H9 (cell line): ENCODE results near the gene DAPK1. TPM values are rescaled to one million over a fixed set of nuclear protein-coding genes. Genes with fewer than 3 reads are reported as not detected.

Experiments used
- DNase-seq: peaks from one replicate; pipeline ENCODE4 v3.0.0-alpha.2; 2017
- H2AFZ ChIP-seq: one replicate; pipeline ENCODE4 v1.6.1; 2013; ENCODE audit warnings: mild to moderate bottlenecking, low read length, control low read depth, moderate library complexity
- H2AK5ac ChIP-seq: 2 replicates; pipeline ENCODE4 v1.6.1; 2013; ENCODE audit warnings: low read length, control low read depth, mixed read lengths; ENCODE audit not compliant: insufficient read length
- H2BK120ac ChIP-seq: one replicate; pipeline ENCODE4 v1.6.1; 2013; ENCODE audit warnings: low read depth, mild to moderate bottlenecking, low read length, control low read depth, inconsistent platforms; ENCODE audit not compliant: poor library complexity, severe bottlenecking
- H2BK12ac ChIP-seq: 2 replicates; pipeline ENCODE4 v1.6.1; 2013; ENCODE audit warnings: low read length, control low read depth, mixed read lengths, low read depth; ENCODE audit not compliant: insufficient read length
- H2BK15ac ChIP-seq: 2 replicates; pipeline ENCODE4 v1.6.1; 2013; ENCODE audit warnings: low read depth, low read length, control low read depth
- H2BK20ac ChIP-seq: one replicate; pipeline ENCODE4 v1.6.1; 2013; ENCODE audit warnings: low read depth, mild to moderate bottlenecking, low read length, control low read depth, inconsistent platforms; ENCODE audit not compliant: poor library complexity, severe bottlenecking
- H2BK5ac ChIP-seq: 2 replicates; pipeline ENCODE4 v1.6.1; 2013; ENCODE audit warnings: low read length, control low read depth, mixed read lengths; ENCODE audit not compliant: insufficient read length
- H3K14ac ChIP-seq: 2 replicates; pipeline ENCODE4 v1.6.1; 2013; ENCODE audit warnings: low read length, control low read depth; ENCODE audit not compliant: insufficient read depth
- H3K18ac ChIP-seq: 2 replicates; pipeline ENCODE4 v1.6.1; 2013; ENCODE audit warnings: low read depth, mild to moderate bottlenecking, mixed read lengths, low read length, control low read depth; ENCODE audit not compliant: insufficient read length
- H3K23ac ChIP-seq: 2 replicates; pipeline ENCODE4 v1.6.1; 2013; ENCODE audit warnings: low read length, control low read depth, mixed read lengths, low read depth; ENCODE audit not compliant: insufficient read length
- H3K23me2 ChIP-seq: 2 replicates; pipeline ENCODE4 v1.6.1; 2013; ENCODE audit warnings: low read depth, mild to moderate bottlenecking, mixed read lengths, low read length, control low read depth; ENCODE audit not compliant: insufficient read length, poor library complexity, severe bottlenecking
- H3K27ac ChIP-seq: 2 replicates; pipeline ENCODE4 v1.5.1; 2013; ENCODE audit warnings: low read length, control low read depth, mixed read lengths, low read depth; ENCODE audit not compliant: insufficient read length
- H3K27me3 ChIP-seq: 2 replicates; pipeline ENCODE4 v1.6.1; 2013; ENCODE audit warnings: low read length, control low read depth, inconsistent platforms; ENCODE audit not compliant: insufficient read depth
- H3K4ac ChIP-seq: 2 replicates; pipeline ENCODE4 v1.6.1; 2013; ENCODE audit warnings: low read depth, mild to moderate bottlenecking, control low read depth, inconsistent platforms, low read length, moderate library complexity
- H3K4me1 ChIP-seq: 2 replicates; pipeline ENCODE4 v1.6.1; 2013; ENCODE audit warnings: low read length, control low read depth, inconsistent platforms; ENCODE audit not compliant: insufficient read depth
- H3K4me2 ChIP-seq: 2 replicates; pipeline ENCODE4 v1.6.1; 2013; ENCODE audit warnings: low read length, control low read depth, mixed read lengths; ENCODE audit not compliant: insufficient read length, insufficient read depth
- H3K56ac ChIP-seq: 2 replicates; pipeline ENCODE4 v1.6.1; 2013; ENCODE audit warnings: low read depth, mild to moderate bottlenecking, mixed read lengths, low read length, control low read depth; ENCODE audit not compliant: insufficient read length
- H3K79me1 ChIP-seq: 2 replicates; pipeline ENCODE4 v1.6.1; 2013; ENCODE audit warnings: low read depth, mild to moderate bottlenecking, moderate library complexity, low read length, control low read depth, inconsistent platforms; ENCODE audit not compliant: insufficient read depth, poor library complexity, severe bottlenecking
- H3K79me2 ChIP-seq: 2 replicates; pipeline ENCODE4 v1.6.1; 2013; ENCODE audit warnings: low read length, control low read depth, inconsistent platforms; ENCODE audit not compliant: insufficient read depth
- H3K9ac ChIP-seq: 2 replicates; pipeline ENCODE4 v1.6.1; 2013; ENCODE audit warnings: low read length, control low read depth, mixed read lengths; ENCODE audit not compliant: insufficient read length; ENCODE audit errors: extremely low read depth
- H3K9me3 ChIP-seq: one replicate; pipeline ENCODE4 v1.6.1; 2013; ENCODE audit warnings: low read depth, low read length, inconsistent platforms; ENCODE audit not compliant: control insufficient read depth
- H3T11ph ChIP-seq: one replicate; pipeline ENCODE4 v1.6.1; 2013; ENCODE audit warnings: mild to moderate bottlenecking, low read length, control low read depth, inconsistent platforms
- H4K20me1 ChIP-seq: one replicate; pipeline ENCODE4 v1.6.1; 2013; ENCODE audit not compliant: control insufficient read depth, insufficient read length, insufficient read depth
- H4K5ac ChIP-seq: 2 replicates; pipeline ENCODE4 v1.6.1; 2013; ENCODE audit warnings: low read depth, mild to moderate bottlenecking, mixed read lengths, low read length, control low read depth; ENCODE audit not compliant: insufficient read length
- H4K8ac ChIP-seq: replicated peaks from 2 replicates; pipeline ENCODE4 v1.6.1; 2013; ENCODE audit warnings: low read length, control low read depth, mixed read lengths, low read depth; ENCODE audit not compliant: insufficient read length
- H4K91ac ChIP-seq: 2 replicates; pipeline ENCODE4 v1.6.1; 2013; ENCODE audit warnings: low read depth, mild to moderate bottlenecking, moderate library complexity, mixed read lengths, low read length, control low read depth; ENCODE audit not compliant: insufficient read length
- H3K27ac Mint-ChIP-seq, 3 experiments: 2 replicates in 2 of 3; 3 replicates in 1 of 3; pipeline ENCODE4 v1.8.0; 2020 to 2021; ENCODE audit warnings: mixed read lengths in 3 of 3, mild to moderate bottlenecking in 1 of 3, moderate library complexity in 1 of 3
- H3K27me3 Mint-ChIP-seq: 2 replicates; pipeline ENCODE4 v1.8.0; 2021; ENCODE audit warnings: low read depth, mild to moderate bottlenecking, moderate library complexity, mixed read lengths
- H3K36me3 Mint-ChIP-seq, 3 experiments: 2 replicates in 2 of 3; 3 replicates in 1 of 3; pipeline ENCODE4 v1.8.0; 2020 to 2021; ENCODE audit warnings: low read depth in 3 of 3, mixed read lengths in 3 of 3; ENCODE audit not compliant: insufficient read depth in 1 of 3
- H3K4me1 Mint-ChIP-seq, 2 experiments: 2 replicates each; pipeline ENCODE4 v1.8.0; 2020; ENCODE audit warnings: mixed read lengths in 2 of 2
- H3K4me3 Mint-ChIP-seq, 2 experiments: 2 replicates in 1 of 2; 3 replicates in 1 of 2; pipeline ENCODE4 v1.8.0; 2020 to 2021; ENCODE audit warnings: mild to moderate bottlenecking in 2 of 2, mixed read lengths in 2 of 2, moderate library complexity in 1 of 2
- H3K9me3 Mint-ChIP-seq, 2 experiments: 2 replicates in 1 of 2; 3 replicates in 1 of 2; pipeline ENCODE4 v1.8.0; 2020; ENCODE audit warnings: mild to moderate bottlenecking in 2 of 2, mixed read lengths in 2 of 2, moderate library complexity in 1 of 2
- WGBS: extraction: QIAGEN DNeasy Blood & Tissue Kit; methylation state at CpG from one replicate; pipeline ENCODE4 v1.1.7; 2013; ENCODE audit warnings: missing lambda C conversion rate, low lambda C conversion rate, mixed read lengths; ENCODE audit not compliant: insufficient read length; ENCODE audit errors: extremely low coverage; 5-methylcytosine and 5-hydroxymethylcytosine counted together
- total RNA-seq: library from RNA; stranded (reverse); gene quantifications from 2 replicates; pipeline ENCODE4 v1.2.1, GENCODE V29; 2021
- TF ChIP-seq, protein P1 (sequence below): fragments of 200-600 bp; sonication (generic); conservative IDR thresholded peaks from 3 replicates; pipeline ENCODE4 v1.8.0; 2021; ENCODE audit warnings: antibody characterized with exemption, mild to moderate bottlenecking

The DAPK1 gene
- total RNA-seq, 1 experiment from 2014 or later = 79.4 TPM

DNA sequence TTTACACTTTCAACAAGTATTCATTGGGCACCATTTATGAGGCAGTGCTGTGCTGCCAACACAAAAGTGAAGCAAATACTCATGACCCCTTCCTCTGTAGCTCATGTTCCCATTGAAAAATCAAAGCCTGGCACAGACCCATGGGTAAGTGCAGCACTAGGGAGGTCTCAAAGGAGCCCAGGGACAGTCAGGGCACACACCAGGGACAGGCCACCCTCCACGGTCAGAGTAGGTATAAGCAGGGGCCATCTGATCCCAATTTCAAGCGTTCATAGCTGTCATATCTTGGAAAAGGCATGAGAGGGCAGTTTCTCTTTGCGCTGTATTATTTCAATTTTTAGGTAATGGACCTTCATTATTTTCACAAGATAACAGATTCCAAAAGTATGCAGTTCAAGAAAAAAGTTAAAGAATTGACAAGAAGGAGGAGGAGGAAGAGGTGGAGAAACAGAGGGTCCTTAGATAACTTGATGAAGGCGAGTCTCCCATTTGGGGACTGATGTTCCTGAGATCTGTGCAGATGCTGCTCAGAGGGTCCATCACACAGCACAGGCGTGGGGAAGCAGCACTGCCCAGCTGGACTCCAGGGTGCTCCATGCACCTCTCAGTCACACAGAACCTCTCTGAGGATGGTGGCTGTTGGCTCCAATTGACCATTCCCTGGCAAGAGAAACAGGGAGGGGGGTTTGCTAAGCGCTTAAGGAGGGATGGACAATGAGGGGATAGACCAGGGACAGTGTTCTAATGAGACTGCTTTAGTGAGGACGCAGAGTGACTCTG is 235.8 kb downstream of the DAPK1 start:
- no peak overlapping the region for H3K4ac ChIP-seq
- H3K79me1 ChIP-seq = no peaks in the 10 kb centered on the region
- no peak overlapping the region; the same call in 1 of the 2 replicates for H3K14ac ChIP-seq
- no peaks in the 10 kb centered on the region for H3K9me3 ChIP-seq
- no peak overlapping the region for H4K91ac ChIP-seq
- peaks cover 8 to 10% of the 10 kb centered on the region in 2 experiments; a peak in 3 of 4 replicates for H3K4me1 Mint-ChIP-seq
- H3K4me2 ChIP-seq = no peak overlapping the region
- no peaks in the 10 kb centered on the region for H3K23me2 ChIP-seq
- H3K36me3 Mint-ChIP-seq = peaks cover 4 to 10% (median 7%) of the 10 kb centered on the region in 3 experiments; a peak in 5 of 7 replicates
- H4K8ac ChIP-seq = no peak overlapping the region
- H3K23ac ChIP-seq = no peak overlapping the region
- TF ChIP-seq, protein P1, sequence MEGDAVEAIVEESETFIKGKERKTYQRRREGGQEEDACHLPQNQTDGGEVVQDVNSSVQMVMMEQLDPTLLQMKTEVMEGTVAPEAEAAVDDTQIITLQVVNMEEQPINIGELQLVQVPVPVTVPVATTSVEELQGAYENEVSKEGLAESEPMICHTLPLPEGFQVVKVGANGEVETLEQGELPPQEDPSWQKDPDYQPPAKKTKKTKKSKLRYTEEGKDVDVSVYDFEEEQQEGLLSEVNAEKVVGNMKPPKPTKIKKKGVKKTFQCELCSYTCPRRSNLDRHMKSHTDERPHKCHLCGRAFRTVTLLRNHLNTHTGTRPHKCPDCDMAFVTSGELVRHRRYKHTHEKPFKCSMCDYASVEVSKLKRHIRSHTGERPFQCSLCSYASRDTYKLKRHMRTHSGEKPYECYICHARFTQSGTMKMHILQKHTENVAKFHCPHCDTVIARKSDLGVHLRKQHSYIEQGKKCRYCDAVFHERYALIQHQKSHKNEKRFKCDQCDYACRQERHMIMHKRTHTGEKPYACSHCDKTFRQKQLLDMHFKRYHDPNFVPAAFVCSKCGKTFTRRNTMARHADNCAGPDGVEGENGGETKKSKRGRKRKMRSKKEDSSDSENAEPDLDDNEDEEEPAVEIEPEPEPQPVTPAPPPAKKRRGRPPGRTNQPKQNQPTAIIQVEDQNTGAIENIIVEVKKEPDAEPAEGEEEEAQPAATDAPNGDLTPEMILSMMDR = no peak
- H2BK5ac ChIP-seq = no peak overlapping the region
- peaks cover 4 to 7% of the 10 kb centered on the region in 2 experiments; a peak in 4 of 5 replicates for H3K9me3 Mint-ChIP-seq
- H2BK12ac ChIP-seq = no peak overlapping the region
- H3K79me2 ChIP-seq = no peaks in the 10 kb centered on the region
- H2AK5ac ChIP-seq = no peak overlapping the region
- no peak overlapping the region; a peak in 1 of 7 replicates for H3K27ac Mint-ChIP-seq
- peaks cover 2% of the 10 kb centered on the region for H3K27me3 Mint-ChIP-seq
- no peak overlapping the region for H3K18ac ChIP-seq
- no peak overlapping the region for H3K4me3 Mint-ChIP-seq
- no CpG with 5 or more reads among the region's 7 CpGs for WGBS
- H2BK20ac ChIP-seq = no peak overlapping the region
- H4K5ac ChIP-seq = no peak overlapping the region
- no peak overlapping the region for H3K27ac ChIP-seq
- H2AFZ ChIP-seq = no peak overlapping the region
- no peaks in the 10 kb centered on the region for H4K20me1 ChIP-seq
- no peak overlapping the region for H3K56ac ChIP-seq
- H2BK15ac ChIP-seq = no peak overlapping the region
- H3K9ac ChIP-seq = no peak overlapping the region
- H3T11ph ChIP-seq = no peak overlapping the region
- H3K27me3 ChIP-seq = no peaks in the 10 kb centered on the region
- H2BK120ac ChIP-seq = no peak overlapping the region
- H3K4me1 ChIP-seq = no peaks in the 10 kb centered on the region
- no peak for DNase-seq
